Liver (tissue), 9 donors: ENCODE results near the gene ANKRD29. TPM values are rescaled to one million over a fixed set of nuclear protein-coding genes. Genes with fewer than 3 reads are reported as not detected.

Experiments used
- DNase-seq: peaks from one replicate; pipeline ENCODE4 v3.0.0-alpha.2; 2017; ENCODE audit warnings: low spot score
- H3K27ac ChIP-seq, 2 donors: one replicate each; pipeline ENCODE4 v1.7.0; 2013; ENCODE audit warnings: inconsistent platforms in 2 of 2, low read length in 2 of 2, control low read depth in 1 of 2, low read depth in 1 of 2, mild to moderate bottlenecking in 1 of 2
- H3K27me3 ChIP-seq, 4 donors: one replicate each; pipeline versions ENCODE4 v1.6.1 to v1.7.0; 2013; ENCODE audit warnings: low read length in 3 of 4, inconsistent platforms in 1 of 4, mild to moderate bottlenecking in 1 of 4, moderate library complexity in 1 of 4; ENCODE audit not compliant: control insufficient read depth in 4 of 4, insufficient read depth in 4 of 4
- H3K36me3 ChIP-seq, 4 donors: one replicate each; pipeline versions ENCODE4 v1.6.1 to v1.7.0; 2013; ENCODE audit warnings: low read length in 3 of 4, mild to moderate bottlenecking in 3 of 4, low read depth in 1 of 4, moderate library complexity in 1 of 4; ENCODE audit not compliant: control insufficient read depth in 4 of 4, insufficient read depth in 3 of 4
- H3K4me1 ChIP-seq, 4 donors: one replicate each; pipeline versions ENCODE4 v1.6.1 to v1.7.0; 2013; ENCODE audit warnings: low read length in 3 of 4, mild to moderate bottlenecking in 3 of 4, moderate library complexity in 1 of 4; ENCODE audit not compliant: control insufficient read depth in 4 of 4, insufficient read depth in 4 of 4
- H3K4me3 ChIP-seq, 3 donors: one replicate each; pipeline versions ENCODE4 v1.6.1 to v1.7.0; 2013; ENCODE audit warnings: low read length in 3 of 3, control low read depth in 1 of 3, low read depth in 1 of 3, mild to moderate bottlenecking in 1 of 3
- H3K9ac ChIP-seq, 2 donors: one replicate each; pipeline ENCODE4 v1.7.0; 2013; ENCODE audit warnings: low read length in 2 of 2, mild to moderate bottlenecking in 2 of 2, moderate library complexity in 2 of 2, control low read depth in 1 of 2, low read depth in 1 of 2
- H3K9me3 ChIP-seq, 4 donors: one replicate each; pipeline versions ENCODE4 v1.6.1 to v1.7.0; 2013; ENCODE audit warnings: low read length in 3 of 4; ENCODE audit not compliant: control insufficient read depth in 4 of 4
- EGR1 ChIP-seq, 2 donors: IDR thresholded peaks; 2 replicates each; pipeline ENCODE4 v1.6.1; 2016 to 2018; ENCODE audit warnings: antibody characterized with exemption in 2 of 2, low read depth in 2 of 2
- FOXA1 ChIP-seq: IDR thresholded peaks from 2 replicates; pipeline ENCODE4 v1.6.1; 2016; ENCODE audit warnings: antibody characterized with exemption
- FOXA2 ChIP-seq: IDR thresholded peaks from 2 replicates; pipeline ENCODE4 v1.6.1; 2016; ENCODE audit warnings: antibody characterized with exemption
- GABPA ChIP-seq, 2 donors: IDR thresholded peaks in 1 of 2; conservative IDR thresholded peaks in 1 of 2; 2 replicates each; pipeline ENCODE4 v1.6.1; 2016; ENCODE audit warnings: antibody characterized with exemption in 2 of 2, mild to moderate bottlenecking in 1 of 2, moderate library complexity in 1 of 2
- HNF4A ChIP-seq, 2 donors: conservative IDR thresholded peaks; 2 replicates each; pipeline ENCODE4 v1.6.1; 2016; ENCODE audit warnings: antibody characterized with exemption in 2 of 2, mild to moderate bottlenecking in 2 of 2
- JUND ChIP-seq, 2 donors: IDR thresholded peaks; 2 replicates each; pipeline ENCODE4 v1.6.1; 2016; ENCODE audit warnings: antibody characterized with exemption in 2 of 2
- NR2F2 ChIP-seq: IDR thresholded peaks from 2 replicates; pipeline ENCODE4 v1.6.1; 2016; ENCODE audit warnings: antibody characterized with exemption
- RAD21 ChIP-seq, 2 donors: IDR thresholded peaks; 2 replicates each; pipeline ENCODE4 v1.6.1; 2016; ENCODE audit warnings: antibody characterized with exemption in 2 of 2, mild to moderate bottlenecking in 2 of 2
- RXRA ChIP-seq, 2 donors: IDR thresholded peaks; 2 replicates each; pipeline ENCODE4 v1.6.1; 2017 to 2018; ENCODE audit warnings: antibody characterized with exemption in 2 of 2, mild to moderate bottlenecking in 1 of 2
- TAF1 ChIP-seq: conservative IDR thresholded peaks from 2 replicates; pipeline ENCODE4 v1.6.1; 2016; ENCODE audit warnings: antibody characterized with exemption, mild to moderate bottlenecking
- YY1 ChIP-seq: IDR thresholded peaks from 2 replicates; pipeline ENCODE4 v1.6.1; 2016; ENCODE audit warnings: antibody characterized with exemption, mild to moderate bottlenecking
- WGBS: extraction: QIAGEN DNeasy Blood & Tissue Kit; methylation state at CpG from one replicate; pipeline ENCODE4 v1.1.7; 2013; 5-methylcytosine and 5-hydroxymethylcytosine counted together
- polyA plus RNA-seq, 2 donors: library from polyadenylated mRNA; stranded (reverse) in 1 of 2; unstranded in 1 of 2; fragments of 200-250 nt in 1 of 2; fragments of >200 nt in 1 of 2; fragmentation: Nextera tagmentation in 1 of 2; extraction: Ambion mirVana in 1 of 2; gene quantifications; one replicate each; pipeline versions ENCODE4 v1.2.1 to v1.2.3, GENCODE V29; 2013 to 2015
- total RNA-seq, 2 donors: library from RNA; depleted of rRNA; stranded (reverse); fragments of >200 nt; gene quantifications; one replicate each; pipeline ENCODE4 v1.2.3, GENCODE V29; 2014
- TF ChIP-seq, protein P1 (sequence below): fragments of 150-350 bp; IDR thresholded peaks from 2 replicates; pipeline ENCODE4 v1.5.1; 2017; ENCODE audit warnings: improper control_type of control experiment, low read depth, low read length; ENCODE audit not compliant: missing input control
- TF ChIP-seq, protein P2 (sequence below): IDR thresholded peaks from 2 replicates; pipeline ENCODE4 v1.6.1; 2016; ENCODE audit warnings: antibody characterized with exemption
- TF ChIP-seq, protein P3 (sequence below): IDR thresholded peaks from 2 replicates; pipeline ENCODE4 v1.6.1; 2016; ENCODE audit warnings: antibody characterized with exemption
- TF ChIP-seq, protein P4 (sequence below): IDR thresholded peaks from 2 replicates; pipeline ENCODE4 v1.6.1; 2016; ENCODE audit warnings: antibody characterized with exemption, mild to moderate bottlenecking
- donor health status: healthy.
- donor health status: healthy.
- donor health status: healthy.
- donor health status: healthy.
- donor health status: healthy.

The ANKRD29 gene
- total and polyA plus RNA-seq, 4 donors: 0.14 to 0.50 (median 0.33) TPM

DNA sequence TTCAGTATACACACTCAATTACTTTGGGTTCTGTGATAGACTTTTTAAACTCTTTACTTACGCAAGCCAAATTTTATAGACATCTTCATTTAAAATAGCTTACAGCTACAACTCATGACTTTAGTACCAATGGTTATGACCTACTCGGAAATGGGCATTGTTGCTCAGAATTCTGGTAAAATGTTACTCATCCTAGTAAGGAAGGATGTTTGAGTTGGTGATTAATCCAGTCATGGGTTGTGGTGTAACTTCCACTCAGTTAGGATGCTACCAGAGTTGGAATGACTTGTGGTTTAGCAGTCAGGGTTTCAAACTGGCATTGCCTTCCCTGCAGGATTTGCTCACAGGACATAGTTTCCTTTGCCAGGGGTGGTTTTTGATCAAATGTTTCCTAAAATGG lies 69.0 kb downstream of the ANKRD29 start:
- no peaks in the 10 kb centered on the region for H3K27me3 ChIP-seq
- H3K4me3 ChIP-seq: no peak overlapping the region
- no peaks in the 10 kb centered on the region for H3K9me3 ChIP-seq
- no peak overlapping the region for H3K27ac ChIP-seq
- no peaks in the 10 kb centered on the region for H3K36me3 ChIP-seq
- H3K9ac ChIP-seq: no peak overlapping the region
- no peak for DNase-seq
- 91% methylated on average over 2 of the region's 2 CpGs for WGBS
- no peaks in the 10 kb centered on the region for H3K4me1 ChIP-seq
- TF ChIP-seq, protein P1, sequence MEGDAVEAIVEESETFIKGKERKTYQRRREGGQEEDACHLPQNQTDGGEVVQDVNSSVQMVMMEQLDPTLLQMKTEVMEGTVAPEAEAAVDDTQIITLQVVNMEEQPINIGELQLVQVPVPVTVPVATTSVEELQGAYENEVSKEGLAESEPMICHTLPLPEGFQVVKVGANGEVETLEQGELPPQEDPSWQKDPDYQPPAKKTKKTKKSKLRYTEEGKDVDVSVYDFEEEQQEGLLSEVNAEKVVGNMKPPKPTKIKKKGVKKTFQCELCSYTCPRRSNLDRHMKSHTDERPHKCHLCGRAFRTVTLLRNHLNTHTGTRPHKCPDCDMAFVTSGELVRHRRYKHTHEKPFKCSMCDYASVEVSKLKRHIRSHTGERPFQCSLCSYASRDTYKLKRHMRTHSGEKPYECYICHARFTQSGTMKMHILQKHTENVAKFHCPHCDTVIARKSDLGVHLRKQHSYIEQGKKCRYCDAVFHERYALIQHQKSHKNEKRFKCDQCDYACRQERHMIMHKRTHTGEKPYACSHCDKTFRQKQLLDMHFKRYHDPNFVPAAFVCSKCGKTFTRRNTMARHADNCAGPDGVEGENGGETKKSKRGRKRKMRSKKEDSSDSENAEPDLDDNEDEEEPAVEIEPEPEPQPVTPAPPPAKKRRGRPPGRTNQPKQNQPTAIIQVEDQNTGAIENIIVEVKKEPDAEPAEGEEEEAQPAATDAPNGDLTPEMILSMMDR: no peak
- TF ChIP-seq FOXA1 (no peak), TAF1 (no peak), JUND (IDR thresholded peaks at IDR 0.05) (no peak), HNF4A (conservative IDR thresholded peaks at IDR 0.05) (no peak), RAD21 (IDR thresholded peaks at IDR 0.05) (no peak), YY1 (no peak), FOXA2 (no peak), GABPA (IDR thresholded peaks at IDR 0.05 in 1 of 2, conservative IDR thresholded peaks at IDR 0.05 in 1 of 2) (no peak), NR2F2 (no peak), EGR1 (IDR thresholded peaks at IDR 0.05; ENCODE audit: low read depth in 2 of 2) (no peak), RXRA (IDR thresholded peaks at IDR 0.05) (no peak)
- TF ChIP-seq, protein P2, sequence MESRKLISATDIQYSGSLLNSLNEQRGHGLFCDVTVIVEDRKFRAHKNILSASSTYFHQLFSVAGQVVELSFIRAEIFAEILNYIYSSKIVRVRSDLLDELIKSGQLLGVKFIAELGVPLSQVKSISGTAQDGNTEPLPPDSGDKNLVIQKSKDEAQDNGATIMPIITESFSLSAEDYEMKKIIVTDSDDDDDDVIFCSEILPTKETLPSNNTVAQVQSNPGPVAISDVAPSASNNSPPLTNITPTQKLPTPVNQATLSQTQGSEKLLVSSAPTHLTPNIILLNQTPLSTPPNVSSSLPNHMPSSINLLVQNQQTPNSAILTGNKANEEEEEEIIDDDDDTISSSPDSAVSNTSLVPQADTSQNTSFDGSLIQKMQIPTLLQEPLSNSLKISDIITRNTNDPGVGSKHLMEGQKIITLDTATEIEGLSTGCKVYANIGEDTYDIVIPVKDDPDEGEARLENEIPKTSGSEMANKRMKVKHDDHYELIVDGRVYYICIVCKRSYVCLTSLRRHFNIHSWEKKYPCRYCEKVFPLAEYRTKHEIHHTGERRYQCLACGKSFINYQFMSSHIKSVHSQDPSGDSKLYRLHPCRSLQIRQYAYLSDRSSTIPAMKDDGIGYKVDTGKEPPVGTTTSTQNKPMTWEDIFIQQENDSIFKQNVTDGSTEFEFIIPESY: no peak
- TF ChIP-seq, protein P3, sequence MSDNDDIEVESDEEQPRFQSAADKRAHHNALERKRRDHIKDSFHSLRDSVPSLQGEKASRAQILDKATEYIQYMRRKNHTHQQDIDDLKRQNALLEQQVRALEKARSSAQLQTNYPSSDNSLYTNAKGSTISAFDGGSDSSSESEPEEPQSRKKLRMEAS: no peak
- TF ChIP-seq, protein P4, sequence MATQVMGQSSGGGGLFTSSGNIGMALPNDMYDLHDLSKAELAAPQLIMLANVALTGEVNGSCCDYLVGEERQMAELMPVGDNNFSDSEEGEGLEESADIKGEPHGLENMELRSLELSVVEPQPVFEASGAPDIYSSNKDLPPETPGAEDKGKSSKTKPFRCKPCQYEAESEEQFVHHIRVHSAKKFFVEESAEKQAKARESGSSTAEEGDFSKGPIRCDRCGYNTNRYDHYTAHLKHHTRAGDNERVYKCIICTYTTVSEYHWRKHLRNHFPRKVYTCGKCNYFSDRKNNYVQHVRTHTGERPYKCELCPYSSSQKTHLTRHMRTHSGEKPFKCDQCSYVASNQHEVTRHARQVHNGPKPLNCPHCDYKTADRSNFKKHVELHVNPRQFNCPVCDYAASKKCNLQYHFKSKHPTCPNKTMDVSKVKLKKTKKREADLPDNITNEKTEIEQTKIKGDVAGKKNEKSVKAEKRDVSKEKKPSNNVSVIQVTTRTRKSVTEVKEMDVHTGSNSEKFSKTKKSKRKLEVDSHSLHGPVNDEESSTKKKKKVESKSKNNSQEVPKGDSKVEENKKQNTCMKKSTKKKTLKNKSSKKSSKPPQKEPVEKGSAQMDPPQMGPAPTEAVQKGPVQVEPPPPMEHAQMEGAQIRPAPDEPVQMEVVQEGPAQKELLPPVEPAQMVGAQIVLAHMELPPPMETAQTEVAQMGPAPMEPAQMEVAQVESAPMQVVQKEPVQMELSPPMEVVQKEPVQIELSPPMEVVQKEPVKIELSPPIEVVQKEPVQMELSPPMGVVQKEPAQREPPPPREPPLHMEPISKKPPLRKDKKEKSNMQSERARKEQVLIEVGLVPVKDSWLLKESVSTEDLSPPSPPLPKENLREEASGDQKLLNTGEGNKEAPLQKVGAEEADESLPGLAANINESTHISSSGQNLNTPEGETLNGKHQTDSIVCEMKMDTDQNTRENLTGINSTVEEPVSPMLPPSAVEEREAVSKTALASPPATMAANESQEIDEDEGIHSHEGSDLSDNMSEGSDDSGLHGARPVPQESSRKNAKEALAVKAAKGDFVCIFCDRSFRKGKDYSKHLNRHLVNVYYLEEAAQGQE: no peak

DNA sequence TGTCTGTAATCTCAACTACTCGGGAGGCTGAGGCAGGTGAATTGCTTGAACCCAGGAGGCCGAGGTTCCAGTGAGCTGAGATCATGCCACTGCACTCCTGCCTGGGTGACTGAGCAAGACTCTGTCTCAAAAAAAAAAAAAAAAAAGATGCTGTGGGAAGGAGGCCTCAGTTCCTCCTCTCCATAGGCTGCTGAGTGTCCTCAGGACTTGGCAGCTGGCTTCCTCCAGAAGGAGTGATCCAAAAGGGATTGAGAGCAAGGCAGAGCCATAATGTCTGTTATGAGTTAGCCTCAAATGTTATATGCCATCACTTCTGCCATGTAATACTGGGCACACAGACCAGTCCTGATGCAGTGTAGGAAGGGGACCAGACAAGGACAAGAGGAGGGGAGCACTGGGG lies 69.8 kb downstream of the ANKRD29 start:
- 96% methylated on average over 2 of the region's 2 CpGs for WGBS
- TF ChIP-seq RAD21 (IDR thresholded peaks at IDR 0.05): no peak
- TF ChIP-seq JUND (IDR thresholded peaks at IDR 0.05): no peak
- no peak for DNase-seq
- Histone ChIP-seq H3K4me1 (no peaks in the 10 kb centered on the region), H3K36me3 (no peaks in the 10 kb centered on the region), H3K9me3 (no peaks in the 10 kb centered on the region), H3K4me3 (no peak overlapping the region), H3K9ac (no peak overlapping the region), H3K27ac (no peak overlapping the region), H3K27me3 (no peaks in the 10 kb centered on the region)
